Heart left ventricle (tissue), 16 donors: ENCODE results near the gene PTK6. TPM values are rescaled to one million over a fixed set of nuclear protein-coding genes. Genes with fewer than 3 reads are reported as not detected.

Source experiments
- ATAC-seq, 4 donors: fragments of 200-7000 bp; cut with Tn5 transposase; one replicate each; pipeline ENCODE4 v1.9.1; 2020 to 2022; ENCODE audit warnings: moderate library complexity in 4 of 4, mild to moderate bottlenecking in 3 of 4, moderate number of reproducible peaks in 1 of 4
- DNase-seq, 5 donors: peaks; one replicate each; pipeline ENCODE4 v3.0.0-alpha.2; 2020
- H3K27ac ChIP-seq, 12 donors: fragments of 200-600 bp; sonication (generic) in 4 of 12; one replicate each; pipeline versions ENCODE4 v1.5.0 to v1.8.0; 2016 to 2022; ENCODE audit warnings: mild to moderate bottlenecking in 2 of 12
- H3K27me3 ChIP-seq, 9 donors: fragments of 200-600 bp; sonication (generic) in 2 of 9; one replicate each; pipeline versions ENCODE4 v1.5.1 to v1.8.0; 2016 to 2022; ENCODE audit warnings: mild to moderate bottlenecking in 3 of 9
- H3K36me3 ChIP-seq, 9 donors: fragments of 200-600 bp; sonication (generic) in 2 of 9; one replicate each; pipeline versions ENCODE4 v1.5.0 to v1.8.0; 2018 to 2022; ENCODE audit warnings: mild to moderate bottlenecking in 2 of 9
- H3K4me1 ChIP-seq, 12 donors: fragments of 200-600 bp; sonication (generic) in 4 of 12; one replicate each; pipeline versions ENCODE4 v1.5.0 to v1.8.0; 2016 to 2022; ENCODE audit warnings: mild to moderate bottlenecking in 3 of 12
- H3K4me3 ChIP-seq, 12 donors: fragments of 200-600 bp; sonication (generic) in 4 of 12; one replicate each; pipeline versions ENCODE4 v1.5.0 to v1.8.0; 2017 to 2022; ENCODE audit warnings: mild to moderate bottlenecking in 9 of 12, moderate library complexity in 4 of 12
- H3K9me3 ChIP-seq, 12 donors: fragments of 200-600 bp; sonication (generic) in 4 of 12; one replicate each; pipeline versions ENCODE4 v1.5.0 to v1.8.0; 2016 to 2022; ENCODE audit warnings: mild to moderate bottlenecking in 1 of 12
- CTCF ChIP-seq, 12 donors: fragments of 200-600 bp; sonication (generic) in 4 of 12; IDR thresholded peaks; one replicate each; pipeline versions ENCODE4 v1.5.0 to v1.8.0; 2018 to 2022; ENCODE audit warnings: antibody characterized with exemption in 12 of 12, mild to moderate bottlenecking in 5 of 12
- POLR2A ChIP-seq, 2 donors: fragments of 450-650 bp; IDR thresholded peaks; one replicate each; pipeline ENCODE4 v1.6.1; 2017; ENCODE audit warnings: antibody characterized with exemption in 2 of 2, mild to moderate bottlenecking in 2 of 2, moderate library complexity in 2 of 2
- WGBS, 4 donors: extraction: QIAGEN DNeasy Blood & Tissue Kit in 2 of 4; methylation state at CpG; one replicate each; pipeline versions ENCODE4 v1.1.5 to v1.1.7; 2013 to 2018; 5-methylcytosine and 5-hydroxymethylcytosine counted together
- intact Hi-C, 10 donors: fragments of 100-400 bp; cut with DNase I; formaldehyde crosslinking; loops; one replicate each; pipeline versions ENCODE4 v1.11.1 to v1.14.2; 2022
- polyA plus RNA-seq, 2 donors: library from polyadenylated mRNA; stranded (reverse); fragments of 200-250 nt; gene quantifications; one replicate each; pipeline ENCODE4 v1.2.3, GENCODE V29; 2013
- total RNA-seq, 9 donors: library from RNA; depleted of rRNA in 2 of 9; stranded (reverse); fragments of >200 nt in 2 of 9; fragmentation: NEBNext Ultra II Directional in 3 of 9; extraction: Animal tissue kit (Norgen Biotek cat#: 25700) in 3 of 9; gene quantifications; one replicate each; pipeline versions ENCODE4 v1.1.0 to v1.2.4, GENCODE V29; 2016 to 2023
- donor health status: ischemic (EF 13 %, LVEDD 7.1; RV severe dilation, severe dysfunction).
- donor health status: healthy with polysubstance abuse.
- donor health status: DM: no; HTN: yes; CAD: no.
- donor health status: DM: no; HTN: no; CAD: no.
- donor health status: ischemic (EF 25% LVEDD 6.9; RV normal size, moderate dysfunction).
- donor health status: ischemic (EF 25% LVEDD 5.7; RV mildly dilated, moderate dysfunction).
- donor health status: healthy.
- donor health status: DM: yes; HTN: yes; CAD: no.
- donor health status: ischemic (EF 35%, LVEDD 5.7; RV mildly dilated, moderate dysfunction).
- donor health status: nonischemic (EF 11% LVEDD 7.7; RV severe dilation, severe dysfunction).
- donor health status: DM: yes; HTN: yes; CAD: no.
- donor health status: PGD.
- donor health status: ischemic (EF 29% LVEDD 5.4; RV normal size, mild dysfunction).
- donor health status: nonischemic (EF 23%, LVEDD 6.1; RV moderate dilation, normal function).

Gene PTK6
- total and polyA plus RNA-seq, 11 donors = 0.04 to 0.29 (median 0.12) TPM; not detected in 7

- Histone ChIP-seq H3K27ac (no peak overlapping the region), H3K9me3 (no peaks in the 10 kb centered on the region), H3K4me1 (peaks cover 0 to 28% (median 13%) of the 10 kb centered on the region in 12 donors), H3K27me3 (peaks cover 0 to 32% (median 2%) of the 10 kb centered on the region in 9 donors), H3K36me3 (no peaks in the 10 kb centered on the region), H3K4me3 (no peak overlapping the region)
- 78 to 90% (median 87%) methylated on average over 2 to 12 of the region's 12 CpGs for WGBS, 4 donors
- no peak for DNase-seq
- intact Hi-C loops = loop anchor here in 9 of 10 donors (1.0 to 10.0 kb wide), 15 partner anchors 38 to 586 kb away; partner anchors contain the start of genes ABHD16B (in 3 of the 9), TPD52L2 (in 3 of the 9) and STMN3 (in 1 of the 9)
- TF ChIP-seq CTCF (IDR thresholded peaks at IDR 0.05) (no peak), POLR2A (IDR thresholded peaks at IDR 0.05) (no peak)
- no peak for ATAC-seq
Measured at GRCh38 chr20:63539092-63539430, 1.9 kb upstream of the PTK6 start.

DNA sequence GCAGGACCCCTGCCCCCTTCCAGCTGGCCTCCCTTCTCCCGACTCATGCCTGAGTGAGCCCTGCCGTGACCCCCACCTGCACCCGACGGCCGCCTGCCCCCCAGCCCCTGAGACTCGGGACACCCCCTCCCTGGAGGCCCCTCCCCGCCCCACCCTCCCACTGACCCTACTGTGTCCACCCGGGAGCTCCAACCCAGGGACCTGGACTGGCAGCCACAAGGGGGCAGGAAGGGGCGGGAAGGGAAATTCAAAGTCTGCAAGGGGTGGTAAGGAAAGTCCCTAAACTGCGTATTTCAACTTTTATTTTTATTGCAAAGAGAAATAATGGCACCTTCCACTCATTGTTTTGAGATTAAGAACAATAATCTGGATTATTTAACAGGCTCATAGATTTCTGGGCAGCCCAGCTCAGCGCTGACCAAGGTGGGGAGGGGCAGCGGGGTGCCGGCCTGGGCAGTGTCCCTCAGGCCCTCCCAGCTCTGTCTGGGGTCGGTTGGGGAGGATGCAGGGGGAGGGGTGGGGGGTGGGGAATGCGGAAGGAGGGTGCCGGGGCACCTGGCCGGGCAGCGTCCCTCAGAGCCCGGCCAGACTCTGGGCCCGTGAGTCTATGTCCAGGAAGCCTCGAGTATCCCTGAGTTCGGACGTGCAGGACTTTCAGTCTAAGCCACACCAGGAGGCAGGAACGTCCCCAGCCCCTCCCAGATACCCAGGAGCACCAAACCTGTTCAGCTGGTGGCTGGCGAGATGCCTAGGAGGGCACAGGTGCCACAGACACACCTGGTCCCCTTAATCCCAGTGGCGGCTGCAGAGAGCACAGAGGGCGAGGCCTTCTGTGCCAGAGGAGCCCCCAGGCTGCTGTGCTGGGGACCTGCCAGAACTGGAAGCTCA lies 1.3 kb upstream of the PTK6 start:
- intact Hi-C loops = loop anchor here in 9 of 10 donors (1.0 to 10.0 kb wide), 16 partner anchors 39 to 586 kb away; partner anchors contain the start of genes ABHD16B (in 3 of the 9), TPD52L2 (in 3 of the 9) and STMN3 (in 1 of the 9)
- no peaks in the 10 kb centered on the region for H3K36me3 ChIP-seq
- peak in 3 of 4 donors; percentile 6 to 52 (median 41) for ATAC-seq

DNA sequence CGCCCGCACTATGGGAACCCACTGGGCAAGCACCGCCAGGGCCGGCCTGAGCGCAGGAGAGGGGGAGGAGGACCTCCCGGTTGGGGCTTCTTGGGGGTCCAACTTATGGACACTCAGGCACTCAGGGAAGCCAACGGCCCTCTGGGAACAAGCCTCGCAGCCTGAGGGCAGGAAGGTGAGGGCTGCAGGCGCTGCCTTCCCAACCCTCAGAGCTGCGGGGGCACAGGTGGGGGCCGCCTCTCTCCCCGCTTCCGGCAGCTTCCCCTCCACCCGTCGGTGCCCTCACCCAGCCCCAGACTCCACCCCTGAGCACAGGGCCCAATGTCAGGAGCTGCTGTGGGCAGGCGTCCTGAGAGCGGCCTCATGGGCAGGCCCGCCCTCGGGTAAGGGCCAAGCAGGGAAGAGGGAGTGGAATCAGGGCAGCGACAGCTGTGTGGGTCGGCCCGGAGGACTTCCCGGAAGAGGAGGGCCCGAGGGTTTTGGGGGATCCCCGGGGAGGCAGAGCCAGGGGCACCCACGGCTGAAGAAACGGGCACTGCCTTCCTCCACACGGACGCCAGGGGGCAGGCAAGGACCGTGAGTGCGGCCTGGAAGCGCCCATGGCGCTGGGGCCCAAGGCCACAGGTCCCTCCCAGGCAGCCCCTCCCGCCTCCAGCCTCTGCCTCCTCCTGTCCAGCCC lies 488 bp upstream of the PTK6 start:
- peak overlapping the region in 10 of 12 donors; percentile 15 to 51 (median 38) for H3K4me3 ChIP-seq
- peak; percentile 94 to 98 (median 96) for TF ChIP-seq CTCF (IDR thresholded peaks at IDR 0.05)
- no peak for TF ChIP-seq POLR2A (IDR thresholded peaks at IDR 0.05)
- peak overlapping the region in 7 of 12 donors; percentile 12 to 91 (median 39) for H3K27ac ChIP-seq
- intact Hi-C loops = loop anchor here (1.0 to 10.0 kb wide), 15 partner anchors 40 to 587 kb away; partner anchors contain the start of genes ABHD16B (in 3 of the 10), TPD52L2 (in 3 of the 10) and STMN3 (in 1 of the 10)
- DNase-seq (peak; percentile 80 to 95 (median 87)), ATAC-seq (peak; percentile 84 to 90 (median 87))
- 17 to 19% (median 18%) methylated on average over 29 to 34 of the region's 34 CpGs for WGBS, 4 donors
- H3K27me3 ChIP-seq = peaks cover 0 to 41% (median 2%) of the 10 kb centered on the region in 9 donors
- H3K9me3 ChIP-seq = no peaks in the 10 kb centered on the region
- no peaks in the 10 kb centered on the region for H3K36me3 ChIP-seq
- peaks cover 0 to 28% (median 13%) of the 10 kb centered on the region in 12 donors for H3K4me1 ChIP-seq

More for the DNA sequence above, 1.3 kb upstream of the PTK6 start:
- Histone ChIP-seq H3K4me1 (peaks cover 0 to 28% (median 13%) of the 10 kb centered on the region in 12 donors), H3K27ac (peak overlapping the region in 6 of 12 donors; percentile 12 to 91 (median 38)), H3K9me3 (no peaks in the 10 kb centered on the region), H3K27me3 (peaks cover 0 to 38% (median 2%) of the 10 kb centered on the region in 9 donors), H3K4me3 (peak overlapping the region in 10 of 12 donors; percentile 15 to 51 (median 38))
- 49 to 58% (median 52%) methylated on average over 18 to 27 of the region's 27 CpGs for WGBS, 4 donors
- DNase-seq = peak in 2 of 5 donors; percentile 53 to 58
- TF ChIP-seq POLR2A (IDR thresholded peaks at IDR 0.05) = no peak
- peak in 6 of 12 donors; percentile 13 to 52 (median 18) for TF ChIP-seq CTCF (IDR thresholded peaks at IDR 0.05)
